C4-2B (cell line): ENCODE results near the gene NKPD1.
A peak's percentile ranks its signal among the peaks of the same experiment; 100 is the strongest.

Experiments
- H3K27ac ChIP-seq: fragments of 450-650 bp; 2 replicates; pipeline ENCODE4 v1.5.1; 2017
- ZFX ChIP-seq: fragments of 450-650 bp; IDR thresholded peaks from 2 replicates; pipeline ENCODE4 v1.6.1; 2017
- TF ChIP-seq, protein P1 (sequence below): fragments of 450-650 bp; conservative IDR thresholded peaks from 2 replicates; pipeline ENCODE4 v1.5.1; 2017; ENCODE audit warnings: mild to moderate bottlenecking

NKPD1 gene

DNA sequence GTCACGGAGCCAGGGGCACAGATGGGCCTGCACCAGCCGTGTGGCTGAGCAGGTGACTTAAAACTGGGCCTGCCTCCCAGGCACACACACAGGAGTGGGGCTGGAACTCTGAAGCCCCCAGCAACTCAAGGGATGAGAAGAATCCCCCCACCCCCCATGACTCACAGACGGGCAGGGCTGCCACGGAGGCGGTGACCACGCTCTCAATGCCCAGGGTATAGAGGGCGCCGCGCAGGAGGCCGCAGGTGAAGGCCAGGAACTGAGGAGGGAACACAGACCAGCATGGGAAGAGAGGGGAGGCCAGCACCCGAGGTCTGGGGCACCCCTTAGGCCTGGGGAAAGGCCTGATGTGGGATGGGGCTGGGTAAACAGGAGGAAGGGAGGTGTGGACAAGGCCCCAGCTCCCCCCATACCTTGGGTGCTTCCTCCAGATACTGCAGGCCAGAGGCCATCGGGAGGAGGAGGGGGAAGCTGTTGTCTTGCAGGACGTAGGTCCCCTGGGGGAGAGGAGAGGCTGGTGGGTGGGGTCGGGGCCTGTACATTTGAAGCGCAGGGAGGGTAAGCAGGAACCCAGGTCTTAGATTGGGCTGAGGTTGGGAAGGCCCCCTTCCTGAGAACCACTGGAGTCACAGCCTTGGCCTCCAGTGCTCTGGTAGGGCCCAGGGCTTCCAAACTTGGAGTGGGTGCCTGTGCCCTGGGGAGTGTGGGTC is 3.1 kb upstream of the NKPD1 start:
- TF ChIP-seq, protein P1, sequence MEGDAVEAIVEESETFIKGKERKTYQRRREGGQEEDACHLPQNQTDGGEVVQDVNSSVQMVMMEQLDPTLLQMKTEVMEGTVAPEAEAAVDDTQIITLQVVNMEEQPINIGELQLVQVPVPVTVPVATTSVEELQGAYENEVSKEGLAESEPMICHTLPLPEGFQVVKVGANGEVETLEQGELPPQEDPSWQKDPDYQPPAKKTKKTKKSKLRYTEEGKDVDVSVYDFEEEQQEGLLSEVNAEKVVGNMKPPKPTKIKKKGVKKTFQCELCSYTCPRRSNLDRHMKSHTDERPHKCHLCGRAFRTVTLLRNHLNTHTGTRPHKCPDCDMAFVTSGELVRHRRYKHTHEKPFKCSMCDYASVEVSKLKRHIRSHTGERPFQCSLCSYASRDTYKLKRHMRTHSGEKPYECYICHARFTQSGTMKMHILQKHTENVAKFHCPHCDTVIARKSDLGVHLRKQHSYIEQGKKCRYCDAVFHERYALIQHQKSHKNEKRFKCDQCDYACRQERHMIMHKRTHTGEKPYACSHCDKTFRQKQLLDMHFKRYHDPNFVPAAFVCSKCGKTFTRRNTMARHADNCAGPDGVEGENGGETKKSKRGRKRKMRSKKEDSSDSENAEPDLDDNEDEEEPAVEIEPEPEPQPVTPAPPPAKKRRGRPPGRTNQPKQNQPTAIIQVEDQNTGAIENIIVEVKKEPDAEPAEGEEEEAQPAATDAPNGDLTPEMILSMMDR = no peak
- no peak overlapping the region for H3K27ac ChIP-seq

DNA sequence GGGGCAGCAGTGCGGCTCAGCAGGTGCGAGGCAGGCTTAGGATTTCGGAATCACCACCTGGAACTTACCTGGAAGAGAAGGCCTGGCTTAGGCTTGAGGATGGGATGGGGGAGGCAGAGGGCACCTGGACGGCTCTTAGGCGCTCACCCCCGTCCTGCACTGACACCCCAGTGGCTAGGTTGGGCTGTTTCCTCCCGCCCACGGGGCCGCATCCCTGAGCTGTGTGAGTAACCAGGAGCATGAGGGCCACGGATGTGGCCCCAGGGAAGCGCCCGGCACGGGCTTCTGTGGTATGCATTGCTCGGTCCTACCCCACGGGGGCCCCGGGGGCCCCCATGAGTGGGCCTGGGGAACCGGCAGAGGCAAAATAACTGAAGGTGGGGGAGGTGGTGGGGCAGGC is 2.4 kb upstream of the NKPD1 start:
- no peak overlapping the region for H3K27ac ChIP-seq

DNA sequence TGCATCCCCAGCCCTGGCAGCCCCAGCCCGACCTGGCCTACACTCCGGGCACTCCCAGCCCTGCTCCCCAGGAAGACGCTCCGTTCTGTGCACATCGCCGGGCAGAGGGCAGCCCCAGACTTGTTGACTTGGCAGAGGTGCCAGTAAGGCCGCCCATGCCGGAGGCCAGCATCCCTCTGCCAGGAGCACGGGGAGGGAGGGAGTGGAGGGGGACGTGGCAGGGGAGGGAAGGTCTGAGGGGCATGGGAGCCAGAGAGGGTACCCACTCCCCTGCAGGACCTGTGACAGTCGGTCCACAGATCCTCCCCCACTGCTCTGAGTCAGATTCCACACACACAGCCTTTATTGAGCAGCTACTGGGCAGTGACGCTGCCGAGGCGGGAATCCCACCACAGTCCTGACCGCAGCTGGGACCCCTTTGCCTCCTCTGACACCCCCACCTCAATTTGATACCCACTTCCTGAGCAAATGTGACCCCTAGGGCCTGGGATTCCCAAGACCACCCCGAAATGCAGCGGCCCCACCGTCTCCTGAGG is 1.9 kb upstream of the NKPD1 start:
- H3K27ac ChIP-seq = no peak overlapping the region

More for the DNA sequence above, 2.4 kb upstream of the NKPD1 start:
- TF ChIP-seq, protein P1 = no peak
- TF ChIP-seq ZFX = no peak

DNA sequence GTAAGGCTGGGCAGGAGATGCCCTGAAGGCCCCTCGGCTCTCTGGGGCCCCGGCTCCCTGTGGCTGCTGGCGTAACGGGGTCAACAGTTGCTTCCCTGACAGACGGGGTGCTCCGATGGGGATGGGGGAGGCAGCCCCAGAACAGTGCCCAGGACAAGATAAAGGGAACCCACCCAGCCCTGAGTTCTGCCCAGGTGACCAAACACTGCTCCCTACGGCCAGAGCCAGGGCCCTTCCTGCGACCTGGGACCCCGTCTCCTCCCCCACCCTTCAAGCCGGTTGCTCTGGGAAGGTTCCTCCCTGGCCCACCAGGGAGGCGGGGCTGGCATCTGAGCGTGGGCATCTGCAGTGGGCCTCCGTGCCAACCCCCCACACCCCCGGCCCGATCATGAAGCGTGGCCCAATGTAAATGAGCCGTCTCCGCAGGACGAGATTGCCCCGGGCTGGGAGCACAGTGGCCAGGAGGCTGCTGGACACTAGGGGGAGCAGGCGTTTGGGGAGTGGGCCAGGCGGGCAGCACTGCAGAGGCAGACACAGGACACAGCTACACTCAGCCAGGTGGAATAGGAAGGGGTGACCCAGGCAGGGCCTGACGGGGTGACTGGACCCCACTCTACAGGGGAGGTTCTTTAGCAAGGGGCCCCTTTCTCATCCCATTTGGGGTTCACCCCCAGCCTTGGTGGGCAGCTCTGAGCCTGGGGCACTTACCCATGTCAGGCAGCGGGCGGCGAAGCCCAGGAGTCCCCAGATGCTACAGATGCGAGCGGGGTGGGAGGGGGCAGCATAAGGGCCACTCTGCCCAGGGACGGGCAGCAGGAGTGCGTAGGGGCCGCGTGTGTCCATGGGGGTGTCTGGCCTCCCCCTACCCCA is 1.2 kb upstream of the NKPD1 start:
- TF ChIP-seq, protein P1 = peak; percentile 55
- no peak for TF ChIP-seq ZFX
- no peak overlapping the region for H3K27ac ChIP-seq

More for the DNA sequence above, 1.9 kb upstream of the NKPD1 start:
- TF ChIP-seq, protein P1 = no peak
- TF ChIP-seq ZFX = no peak

DNA sequence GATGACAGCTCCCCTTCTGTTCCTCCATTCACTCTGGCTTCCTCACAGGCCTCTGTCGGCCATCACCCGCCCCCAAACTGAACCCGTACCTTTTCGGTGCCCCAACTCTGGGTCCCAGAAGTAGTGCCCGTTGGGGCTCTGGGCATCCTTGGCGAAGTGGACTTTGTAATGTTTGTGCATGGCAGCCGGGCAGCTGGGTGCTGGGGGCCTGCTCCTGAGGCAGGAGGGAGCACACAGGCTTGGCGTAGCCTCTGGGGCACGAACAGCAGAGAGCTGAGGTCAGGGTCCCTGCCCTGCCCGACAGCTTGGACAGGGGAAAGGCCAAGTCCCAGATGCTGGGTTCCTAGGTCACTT is 834 bp downstream of the NKPD1 start:
- TF ChIP-seq, protein P1 = no peak
- no peak overlapping the region for H3K27ac ChIP-seq

DNA sequence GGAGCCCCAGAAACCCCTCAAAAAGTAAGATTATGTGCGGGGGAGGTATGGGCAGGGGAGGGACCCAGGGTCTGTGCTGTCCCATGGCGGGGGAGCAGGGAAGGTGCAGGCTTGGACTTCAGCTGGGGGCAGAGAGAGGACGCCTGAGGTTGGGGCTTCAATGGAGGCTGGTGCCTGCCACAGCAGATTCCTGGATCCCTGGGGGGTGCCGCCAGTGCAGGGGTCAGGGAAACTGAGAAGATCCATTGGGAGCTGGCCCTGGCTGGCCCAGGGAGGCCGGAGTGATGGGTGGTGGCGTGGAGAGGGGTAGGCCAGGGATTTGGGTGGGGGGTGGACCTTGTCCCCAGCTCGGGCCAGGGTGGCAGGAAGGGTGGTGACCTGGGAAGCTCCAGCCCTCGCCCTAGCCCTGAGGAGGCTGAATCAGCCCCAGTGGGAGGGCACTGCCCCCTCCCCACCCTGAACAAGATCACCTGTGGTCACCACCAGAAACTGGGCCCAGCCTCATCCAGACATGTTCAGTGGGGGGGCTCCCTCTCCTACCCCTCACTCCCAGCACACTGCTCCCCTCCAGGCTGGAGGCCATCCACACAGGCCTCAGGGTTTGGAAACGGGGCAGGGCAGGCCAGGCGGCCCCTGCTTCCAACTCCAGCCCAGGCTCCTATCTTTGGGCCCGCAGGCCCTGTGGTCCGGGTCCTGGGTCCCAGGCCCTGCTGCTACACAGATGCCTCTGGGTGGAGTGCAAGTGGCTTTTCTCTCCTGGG is 1.4 kb downstream of the NKPD1 start:
- H3K27ac ChIP-seq = no peak overlapping the region
- TF ChIP-seq, protein P1 = no peak
- TF ChIP-seq ZFX = no peak
